Sigmoid colon (tissue), 3 donors: ENCODE data around the gene ERGIC1.

Experiments used
- POLR2A ChIP-seq, 2 donors: fragments of 450-650 bp; IDR thresholded peaks; one replicate each; pipeline ENCODE4 v1.6.1; 2016; ENCODE audit warnings: antibody characterized with exemption in 2 of 2, mild to moderate bottlenecking in 2 of 2, moderate library complexity in 2 of 2
- TF ChIP-seq, protein P1 (sequence below), 4 experiments: fragments of 450-650 bp in 3 of 4; fragments of 200-600 bp in 1 of 4; IDR thresholded peaks; one replicate each; pipeline ENCODE4 v1.5.1; 2016 to 2019; ENCODE audit warnings: antibody characterized with exemption in 4 of 4, mild to moderate bottlenecking in 3 of 4, moderate library complexity in 2 of 4

- TF ChIP-seq, protein P1, sequence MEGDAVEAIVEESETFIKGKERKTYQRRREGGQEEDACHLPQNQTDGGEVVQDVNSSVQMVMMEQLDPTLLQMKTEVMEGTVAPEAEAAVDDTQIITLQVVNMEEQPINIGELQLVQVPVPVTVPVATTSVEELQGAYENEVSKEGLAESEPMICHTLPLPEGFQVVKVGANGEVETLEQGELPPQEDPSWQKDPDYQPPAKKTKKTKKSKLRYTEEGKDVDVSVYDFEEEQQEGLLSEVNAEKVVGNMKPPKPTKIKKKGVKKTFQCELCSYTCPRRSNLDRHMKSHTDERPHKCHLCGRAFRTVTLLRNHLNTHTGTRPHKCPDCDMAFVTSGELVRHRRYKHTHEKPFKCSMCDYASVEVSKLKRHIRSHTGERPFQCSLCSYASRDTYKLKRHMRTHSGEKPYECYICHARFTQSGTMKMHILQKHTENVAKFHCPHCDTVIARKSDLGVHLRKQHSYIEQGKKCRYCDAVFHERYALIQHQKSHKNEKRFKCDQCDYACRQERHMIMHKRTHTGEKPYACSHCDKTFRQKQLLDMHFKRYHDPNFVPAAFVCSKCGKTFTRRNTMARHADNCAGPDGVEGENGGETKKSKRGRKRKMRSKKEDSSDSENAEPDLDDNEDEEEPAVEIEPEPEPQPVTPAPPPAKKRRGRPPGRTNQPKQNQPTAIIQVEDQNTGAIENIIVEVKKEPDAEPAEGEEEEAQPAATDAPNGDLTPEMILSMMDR (IDR thresholded peaks at IDR 0.05): no peak
- TF ChIP-seq POLR2A (IDR thresholded peaks at IDR 0.05): no peak
Observed at GRCh38 chr5:172923539-172923938, 89.5 kb downstream of the ERGIC1 start.
